HG03442 (cell line): ENCODE results near the gene APOM.

ENCODE experiments used
- ATAC-seq: cut with Tn5 transposase; IDR thresholded peaks from one replicate; pipeline ENCODE4 v1.9.1; 2021; ENCODE audit warnings: mild to moderate bottlenecking, moderate library complexity; ENCODE audit not compliant: unreplicated experiment

The APOM gene

DNA sequence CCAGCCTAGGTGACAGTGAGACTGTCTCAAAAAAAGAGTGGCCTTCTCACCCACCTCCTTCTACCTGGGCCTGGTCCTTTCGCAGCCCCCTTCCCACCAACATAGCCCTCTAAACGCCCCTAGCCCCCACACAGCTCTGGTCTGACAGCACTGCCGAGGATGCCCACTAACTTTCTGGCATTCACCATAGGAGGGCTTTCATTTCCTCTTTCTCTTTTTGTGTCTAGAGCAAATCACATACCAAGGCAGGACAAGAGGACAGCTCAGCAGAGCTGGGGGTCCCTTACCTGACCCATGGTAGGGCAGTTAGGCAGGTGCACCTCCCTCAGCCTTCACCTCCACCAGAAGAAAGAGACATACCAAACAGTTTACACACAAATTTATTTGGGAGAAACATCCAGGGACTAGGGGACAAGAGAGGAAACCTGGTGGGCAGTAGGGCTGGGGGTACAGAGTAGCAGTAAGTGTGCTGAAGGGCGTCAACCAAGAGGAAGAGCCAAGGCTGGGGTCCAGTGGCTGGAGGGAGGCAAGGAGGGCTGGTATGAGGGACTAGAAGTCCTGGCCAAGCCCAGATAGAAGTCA lies 20.7 kb downstream of the APOM start:
- no peak for ATAC-seq

DNA sequence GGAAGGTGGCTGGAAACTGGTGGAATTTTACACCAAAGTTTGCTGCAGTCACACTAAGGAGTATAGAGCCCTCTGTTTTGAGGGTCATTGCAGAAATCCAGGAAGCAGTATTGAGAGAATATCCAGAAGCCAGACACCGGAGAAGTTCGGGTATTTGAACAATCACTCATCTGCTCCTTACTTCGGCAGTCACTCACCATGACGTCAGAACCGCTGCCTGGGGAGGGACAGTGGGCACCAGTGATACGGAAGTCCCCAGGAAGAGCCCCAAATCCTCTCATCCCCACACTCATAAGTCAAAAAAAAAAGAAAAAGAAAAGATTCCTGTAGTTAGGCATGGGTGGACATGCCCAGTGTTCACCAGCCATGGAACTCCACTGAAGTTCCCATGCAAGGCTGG lies 21.2 kb downstream of the APOM start:
- no peak for ATAC-seq

GRCh38 chr6:31677955-31678354 lies 22.3 kb downstream of the APOM start:
- ATAC-seq: no peak

- ATAC-seq: no peak
Observed at GRCh38 chr6:31680226-31681134, 24.8 kb downstream of the APOM start, which contains the start of gene LY6G5C. TSS of gene LY6G5C (minus strand) at chr6:31681067. CDS start at chr6:31680373, 694 bp downstream.

- no peak for ATAC-seq
Observed at GRCh38 chr6:31681135-31681671, 25.5 kb downstream of the APOM start.

DNA sequence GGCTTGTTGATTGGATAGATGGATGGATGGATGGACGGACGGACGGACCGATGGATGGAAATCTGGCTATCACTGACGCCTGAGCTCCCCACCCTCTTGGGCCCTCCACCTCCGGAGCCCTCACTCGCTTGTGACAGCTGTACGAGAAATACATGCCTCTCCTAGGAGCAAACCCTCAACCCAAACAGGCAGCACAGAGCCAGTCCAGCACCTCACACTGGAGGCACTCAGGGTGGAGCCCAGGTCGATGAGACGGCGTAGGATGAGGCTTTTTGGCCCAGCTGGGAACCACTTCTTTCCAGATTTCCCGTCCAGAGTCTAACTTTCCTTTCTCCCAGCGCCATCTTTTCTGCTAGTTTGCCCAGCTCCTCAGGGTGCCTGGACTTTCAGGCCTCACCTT lies 27.9 kb downstream of the APOM start:
- no peak for ATAC-seq

DNA sequence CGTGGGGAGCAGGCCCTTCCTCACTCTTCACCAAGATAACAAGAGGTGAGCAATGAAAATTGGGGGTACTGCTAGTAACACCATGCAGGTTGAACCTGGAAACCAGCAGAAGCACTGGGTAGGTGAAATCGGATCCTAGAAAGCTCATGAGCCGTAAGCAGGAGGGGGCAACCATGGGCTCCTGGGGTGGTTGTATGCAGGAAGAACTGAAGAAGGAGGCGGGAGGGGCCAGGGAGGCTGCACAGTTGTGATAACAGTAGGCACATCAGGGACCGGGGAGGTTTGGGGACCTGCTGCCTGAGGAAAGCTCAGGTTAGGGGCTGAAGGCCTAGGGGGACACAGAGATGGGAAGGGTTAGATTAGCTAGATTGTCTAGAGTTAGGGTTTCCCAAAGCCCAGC lies 30.8 kb downstream of the APOM start:
- ATAC-seq: no peak

DNA sequence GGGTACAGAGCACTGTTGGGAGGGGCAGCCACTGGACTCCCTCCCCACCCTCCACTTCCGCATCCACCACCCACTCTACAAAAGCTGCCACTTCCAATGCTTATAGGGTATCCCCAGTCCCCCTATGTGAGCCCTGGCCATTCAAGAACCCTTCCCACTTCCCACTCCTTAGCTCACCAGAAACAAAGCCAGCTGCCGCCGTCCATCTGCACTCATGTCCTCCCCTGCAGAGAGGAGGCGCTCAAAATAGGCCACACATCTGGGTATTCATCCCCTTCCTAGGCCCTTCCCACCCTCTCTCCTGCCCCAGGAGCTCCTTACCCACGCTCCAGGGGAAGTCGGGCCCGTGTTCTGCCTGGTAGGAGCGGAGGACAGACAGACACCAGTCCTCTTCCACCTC lies 31.6 kb downstream of the APOM start:
- no peak for ATAC-seq

- ATAC-seq: no peak
Observed at GRCh38 chr6:31687860-31688693, 32.4 kb downstream of the APOM start.

- ATAC-seq: no peak
Observed at GRCh38 chr6:31689249-31690110, 33.8 kb downstream of the APOM start.

DNA sequence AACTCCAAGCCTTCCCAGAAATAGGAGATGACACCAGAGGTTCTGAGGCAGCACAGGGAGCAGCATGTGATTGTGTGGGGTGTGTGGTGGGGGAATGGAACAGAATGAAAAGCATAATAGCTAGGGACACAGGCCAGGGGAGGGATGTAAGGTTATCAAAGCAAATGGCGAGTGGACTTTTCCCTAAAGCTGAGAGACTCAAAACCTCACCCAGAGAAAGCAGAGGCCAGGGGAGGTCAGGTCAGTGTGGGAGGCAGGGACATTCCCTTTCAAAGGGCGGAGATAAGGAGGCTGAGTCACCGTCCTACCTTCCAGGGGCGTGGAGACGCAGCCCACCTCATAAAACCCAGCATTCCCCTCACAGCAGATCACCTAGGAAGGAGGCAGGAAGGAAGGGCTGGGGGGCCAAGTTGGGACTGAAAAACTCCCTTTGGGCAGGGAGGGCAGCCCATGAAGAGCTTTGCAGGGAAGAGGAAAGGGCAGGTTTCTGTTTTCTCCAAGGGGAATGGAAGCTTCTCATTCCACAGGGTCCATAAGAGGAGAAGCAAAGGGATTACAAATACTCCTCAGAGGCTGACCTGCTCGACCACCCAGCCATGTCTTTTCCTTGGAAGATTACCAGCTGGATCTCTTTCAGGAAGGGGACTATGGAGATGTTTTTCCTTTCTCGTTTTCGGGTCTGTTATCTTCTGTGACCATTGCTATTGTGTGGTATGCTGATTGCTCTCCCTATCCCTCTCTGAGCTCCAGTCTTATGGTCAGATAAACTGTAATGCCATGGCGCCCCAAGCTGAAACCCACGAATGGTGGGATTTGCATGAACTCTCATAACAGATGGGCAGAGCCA lies 34.8 kb downstream of the APOM start:
- ATAC-seq: no peak

GRCh38 chr6:31691078-31691463 lies 35.4 kb downstream of the APOM start:
- no peak for ATAC-seq

- no peak for ATAC-seq
Observed at GRCh38 chr6:31691564-31692108, 35.9 kb downstream of the APOM start.

DNA sequence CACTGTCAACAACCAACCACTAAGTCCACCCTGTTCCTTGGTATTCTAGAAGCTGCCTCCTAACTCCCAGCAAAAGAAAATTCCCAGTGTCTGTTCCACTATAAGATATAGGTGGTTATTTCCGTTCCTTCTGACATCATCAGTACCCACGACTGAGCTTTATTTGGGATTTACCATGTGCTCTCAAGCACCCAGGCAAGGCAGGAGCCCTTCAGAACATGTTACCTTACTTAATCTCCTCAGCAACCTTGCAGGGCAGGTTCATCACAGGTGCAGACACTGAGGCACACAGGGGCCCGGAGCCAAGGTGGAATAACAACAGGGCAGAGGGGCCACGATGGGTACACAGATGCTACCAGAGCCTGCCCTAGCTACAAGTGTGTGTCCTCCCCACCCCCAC lies 36.7 kb downstream of the APOM start:
- no peak for ATAC-seq

GRCh38 chr6:31692886-31693285 lies 37.2 kb downstream of the APOM start:
- ATAC-seq: no peak

GRCh38 chr6:31693535-31693934 lies 37.8 kb downstream of the APOM start:
- ATAC-seq: no peak

- no peak for ATAC-seq
Observed at GRCh38 chr6:31697555-31697954, 41.9 kb downstream of the APOM start.

DNA sequence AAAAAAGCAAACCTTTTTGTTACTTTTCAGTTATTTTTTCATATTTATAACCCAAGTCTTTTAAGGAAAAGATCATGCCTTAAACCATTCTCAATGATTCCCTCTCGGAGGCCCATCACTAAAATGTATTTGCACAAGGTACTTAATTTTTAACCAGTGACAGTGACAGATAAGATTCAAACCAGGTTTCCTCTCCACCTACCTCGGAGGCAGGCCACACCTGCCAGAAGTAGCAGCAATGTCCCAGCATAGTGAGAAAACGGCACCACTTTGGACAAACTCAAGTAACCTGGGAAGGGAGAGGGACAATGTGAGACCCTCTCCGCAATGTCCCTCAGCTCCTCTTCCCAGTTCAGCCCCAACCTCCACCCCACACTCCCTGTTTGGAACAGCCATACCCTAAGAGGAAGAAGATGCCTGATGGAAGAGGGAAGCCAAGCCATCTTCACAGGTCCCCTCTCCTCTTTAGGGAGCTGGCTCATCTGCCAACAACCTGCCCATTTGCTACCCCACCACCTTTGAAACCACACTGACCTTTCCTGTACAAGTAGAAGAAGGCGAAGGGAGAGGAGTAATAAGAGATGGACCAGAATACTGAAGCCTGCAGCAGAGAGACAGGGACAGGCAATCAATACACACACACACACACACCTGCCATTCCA lies 45.2 kb downstream of the APOM start:
- ATAC-seq: no peak
